Measurements from ENCODE around the gene ZC4H2.

- TF ChIP-seq CTCF (IDR thresholded peaks at IDR 0.05; ENCODE audit: low read depth, low read length, poor library complexity, severe bottlenecking) (no peak), EZH2phosphoT487 (IDR thresholded peaks at IDR 0.05; ENCODE audit: borderline replicate concordance, low read length) (no peak)
Measured at GRCh38 chrX:64977051-64977450, 801 bp upstream of the ZC4H2 start.
